ENCODE data around the gene DUOXA1.

The DUOXA1 gene

DNA sequence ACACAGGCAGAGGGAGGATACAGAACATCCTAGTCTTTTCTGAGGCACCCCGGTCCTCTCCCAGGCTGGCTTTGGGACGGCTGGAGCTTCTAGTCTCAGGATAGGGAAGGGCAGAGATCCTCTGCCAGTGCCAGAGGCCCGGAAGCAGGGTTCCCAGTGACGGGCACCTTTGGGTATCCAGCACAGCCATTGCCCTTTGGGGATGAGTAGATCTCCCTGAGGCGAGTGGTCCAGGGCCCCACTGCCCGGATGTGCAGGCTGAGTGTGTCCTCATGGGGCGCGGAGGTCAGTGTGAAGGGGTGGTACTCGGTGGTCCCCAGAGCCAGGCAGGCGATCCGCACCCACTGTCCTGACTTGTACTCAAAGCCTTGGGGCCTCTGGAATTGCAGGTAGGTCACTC is 34.0 kb downstream of the DUOXA1 start:
- Histone ChIP-seq H3K4me2 (ENCODE audit: low read depth, low read length, poor library complexity, severe bottlenecking) (no peak overlapping the region), H3K79me2 (ENCODE audit: insufficient read depth, low read length) (no peaks in the 10 kb centered on the region), H3K9ac (ENCODE audit: low read depth, low read length, poor library complexity, severe bottlenecking) (no peak overlapping the region), H3F3A (ENCODE audit: low read depth) (no peaks in the 10 kb centered on the region), H3K4me1 (ENCODE audit: insufficient read depth, low read length, poor library complexity, severe bottlenecking) (no peaks in the 10 kb centered on the region), H3K9me3 (ENCODE audit: insufficient read depth, low read depth, low read length) (no peaks in the 10 kb centered on the region), H4K20me1 (ENCODE audit: insufficient read depth, low read length, poor library complexity, severe bottlenecking) (no peaks in the 10 kb centered on the region), H3K36me3 (ENCODE audit: insufficient read depth, low read length) (no peaks in the 10 kb centered on the region), H3K4me3 (ENCODE audit: low read length, poor library complexity, severe bottlenecking) (no peak overlapping the region), H2AFZ (ENCODE audit: low read length) (no peak overlapping the region), H3K27me3 (ENCODE audit: insufficient read depth, low read length, poor library complexity, severe bottlenecking) (no peaks in the 10 kb centered on the region), H3K9me2 (replicated peaks; ENCODE audit: low read depth, low read length) (no peaks in the 10 kb centered on the region)
- TF ChIP-seq EZH2phosphoT487 (IDR thresholded peaks at IDR 0.05; ENCODE audit: borderline replicate concordance): no peak
- TF ChIP-seq, protein P1, sequence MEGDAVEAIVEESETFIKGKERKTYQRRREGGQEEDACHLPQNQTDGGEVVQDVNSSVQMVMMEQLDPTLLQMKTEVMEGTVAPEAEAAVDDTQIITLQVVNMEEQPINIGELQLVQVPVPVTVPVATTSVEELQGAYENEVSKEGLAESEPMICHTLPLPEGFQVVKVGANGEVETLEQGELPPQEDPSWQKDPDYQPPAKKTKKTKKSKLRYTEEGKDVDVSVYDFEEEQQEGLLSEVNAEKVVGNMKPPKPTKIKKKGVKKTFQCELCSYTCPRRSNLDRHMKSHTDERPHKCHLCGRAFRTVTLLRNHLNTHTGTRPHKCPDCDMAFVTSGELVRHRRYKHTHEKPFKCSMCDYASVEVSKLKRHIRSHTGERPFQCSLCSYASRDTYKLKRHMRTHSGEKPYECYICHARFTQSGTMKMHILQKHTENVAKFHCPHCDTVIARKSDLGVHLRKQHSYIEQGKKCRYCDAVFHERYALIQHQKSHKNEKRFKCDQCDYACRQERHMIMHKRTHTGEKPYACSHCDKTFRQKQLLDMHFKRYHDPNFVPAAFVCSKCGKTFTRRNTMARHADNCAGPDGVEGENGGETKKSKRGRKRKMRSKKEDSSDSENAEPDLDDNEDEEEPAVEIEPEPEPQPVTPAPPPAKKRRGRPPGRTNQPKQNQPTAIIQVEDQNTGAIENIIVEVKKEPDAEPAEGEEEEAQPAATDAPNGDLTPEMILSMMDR (conservative IDR thresholded peaks at IDR 0.05; ENCODE audit: low read length): no peak

DNA sequence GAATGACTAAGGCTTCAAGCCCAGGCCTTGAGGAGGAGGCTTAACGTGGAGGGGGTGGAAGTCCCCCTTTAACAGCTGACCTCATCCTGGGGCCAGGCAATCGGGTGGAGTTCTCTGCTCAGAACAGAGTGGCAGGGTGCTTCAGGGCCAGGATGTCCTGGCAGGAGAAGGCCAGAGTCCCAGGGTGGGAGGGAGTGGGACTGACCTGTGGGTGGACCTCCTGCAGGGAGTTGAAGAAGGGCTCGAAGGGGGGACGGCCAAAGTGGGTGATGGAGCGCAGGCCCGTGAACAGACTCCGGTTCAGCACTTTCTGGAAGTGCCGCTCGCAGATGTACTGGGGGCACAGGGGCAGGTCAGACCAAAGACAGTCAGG is 35.3 kb downstream of the DUOXA1 start:
- no peaks in the 10 kb centered on the region for H3K79me2 ChIP-seq (ENCODE audit: insufficient read depth, low read length)
- H2AFZ ChIP-seq (ENCODE audit: low read length): no peak overlapping the region

DNA sequence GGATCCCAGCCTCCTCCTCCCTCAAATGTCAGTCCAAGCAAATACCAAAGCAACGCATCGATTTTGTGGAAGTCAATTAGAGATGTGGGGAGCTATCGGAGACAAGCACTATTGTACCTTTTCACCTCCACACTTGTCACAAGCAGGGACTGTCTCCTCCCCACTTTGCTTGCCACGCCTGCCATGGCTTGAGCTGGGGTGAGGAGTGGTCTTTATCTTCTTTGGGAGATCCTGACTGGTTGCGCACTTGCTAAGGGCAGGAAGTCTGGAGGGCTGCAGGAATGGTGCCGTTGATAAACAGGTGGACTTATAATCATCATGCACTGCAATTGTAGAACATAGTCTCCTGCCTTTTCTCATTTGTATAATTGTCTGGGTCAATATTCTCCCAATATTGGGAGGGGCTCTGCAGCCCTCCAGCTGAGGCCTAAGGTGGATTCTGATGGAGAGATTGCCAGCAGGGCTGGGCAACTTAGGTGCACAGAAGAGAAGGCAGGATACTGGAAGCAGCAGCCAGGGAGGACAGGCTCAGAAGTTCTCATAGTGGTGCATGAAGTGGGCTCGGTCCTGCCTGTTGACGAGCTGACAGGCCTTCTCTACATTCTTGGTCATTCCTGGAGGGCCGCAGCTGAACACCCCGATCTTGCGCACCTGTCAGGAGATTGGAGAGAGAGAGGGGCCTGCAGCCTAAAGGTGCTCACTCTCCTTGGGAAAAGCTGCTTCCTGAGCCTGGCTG is 35.9 kb downstream of the DUOXA1 start:
- H4K20me1 ChIP-seq (ENCODE audit: insufficient read depth, low read length, poor library complexity, severe bottlenecking): no peaks in the 10 kb centered on the region
- H3K9me3 ChIP-seq (ENCODE audit: insufficient read depth, low read depth, low read length): no peaks in the 10 kb centered on the region
- no peak overlapping the region for H3K4me2 ChIP-seq (ENCODE audit: low read depth, low read length, poor library complexity, severe bottlenecking)
- no peaks in the 10 kb centered on the region for H3K27me3 ChIP-seq (ENCODE audit: insufficient read depth, low read length, poor library complexity, severe bottlenecking)
- no peaks in the 10 kb centered on the region for H3K9me2 ChIP-seq (replicated peaks; ENCODE audit: low read depth, low read length)
- no peak overlapping the region for H3K9ac ChIP-seq (ENCODE audit: low read depth, low read length, poor library complexity, severe bottlenecking)
- H3F3A ChIP-seq (ENCODE audit: low read depth): no peaks in the 10 kb centered on the region
- H3K79me2 ChIP-seq (ENCODE audit: insufficient read depth, low read length): no peaks in the 10 kb centered on the region
- H3K4me1 ChIP-seq (ENCODE audit: insufficient read depth, low read length, poor library complexity, severe bottlenecking): no peaks in the 10 kb centered on the region
- H3K4me3 ChIP-seq (ENCODE audit: low read length, poor library complexity, severe bottlenecking): no peak overlapping the region
- no peaks in the 10 kb centered on the region for H3K36me3 ChIP-seq (ENCODE audit: insufficient read depth, low read length)
- TF ChIP-seq EZH2phosphoT487 (IDR thresholded peaks at IDR 0.05; ENCODE audit: borderline replicate concordance): no peak
- TF ChIP-seq, protein P1 (conservative IDR thresholded peaks at IDR 0.05; ENCODE audit: low read length): no peak
- H2AFZ ChIP-seq (ENCODE audit: low read length): no peak overlapping the region

More for the DNA sequence above, 35.3 kb downstream of the DUOXA1 start:
- no peak for TF ChIP-seq EZH2phosphoT487 (IDR thresholded peaks at IDR 0.05; ENCODE audit: borderline replicate concordance)
- TF ChIP-seq, protein P1 (conservative IDR thresholded peaks at IDR 0.05; ENCODE audit: low read length): no peak
- Histone ChIP-seq H3K36me3 (ENCODE audit: insufficient read depth, low read length) (no peaks in the 10 kb centered on the region), H3K9me3 (ENCODE audit: insufficient read depth, low read depth, low read length) (no peaks in the 10 kb centered on the region), H3K4me2 (ENCODE audit: low read depth, low read length, poor library complexity, severe bottlenecking) (no peak overlapping the region), H3K9me2 (replicated peaks; ENCODE audit: low read depth, low read length) (no peaks in the 10 kb centered on the region), H3K4me1 (ENCODE audit: insufficient read depth, low read length, poor library complexity, severe bottlenecking) (no peaks in the 10 kb centered on the region), H3K27me3 (ENCODE audit: insufficient read depth, low read length, poor library complexity, severe bottlenecking) (no peaks in the 10 kb centered on the region), H3K4me3 (ENCODE audit: low read length, poor library complexity, severe bottlenecking) (no peak overlapping the region), H3K9ac (ENCODE audit: low read depth, low read length, poor library complexity, severe bottlenecking) (no peak overlapping the region), H4K20me1 (ENCODE audit: insufficient read depth, low read length, poor library complexity, severe bottlenecking) (no peaks in the 10 kb centered on the region), H3F3A (ENCODE audit: low read depth) (no peaks in the 10 kb centered on the region)

All from Loucy (cell line).